Epithelial cell of prostate (primary cell): ENCODE data around the gene RNASEH2B.

Experiments
- DNase-seq: peaks from one replicate; pipeline ENCODE4 v3.0.0-alpha.2; 2011; ENCODE audit warnings: low read depth, low spot score
- H3K27ac ChIP-seq: fragments of 450-650 bp; 2 replicates; pipeline ENCODE4 v1.5.1; 2017; ENCODE audit warnings: mild to moderate bottlenecking

RNASEH2B gene

GRCh38 chr13:50932091-50932490, 22.5 kb downstream of the RNASEH2B start:
- no peak overlapping the region for H3K27ac ChIP-seq
- no peak for DNase-seq

- H3K27ac ChIP-seq: no peak overlapping the region
- no peak for DNase-seq
These were observed 25.3 kb downstream of the RNASEH2B start for GRCh38 chr13:50934735-50935435.

- H3K27ac ChIP-seq: no peak overlapping the region
- DNase-seq: no peak
These were observed 27.1 kb downstream of the RNASEH2B start for GRCh38 chr13:50936679-50937078.

- no peak for DNase-seq
- no peak overlapping the region for H3K27ac ChIP-seq
These were observed 30.9 kb downstream of the RNASEH2B start for GRCh38 chr13:50940509-50940908.

GRCh38 chr13:50941146-50941545, 31.6 kb downstream of the RNASEH2B start:
- no peak overlapping the region for H3K27ac ChIP-seq
- no peak for DNase-seq

- no peak for DNase-seq
- no peak overlapping the region for H3K27ac ChIP-seq
These were observed 33.2 kb downstream of the RNASEH2B start for GRCh38 chr13:50942630-50943311.

GRCh38 chr13:50945669-50946068, 36.1 kb downstream of the RNASEH2B start:
- DNase-seq: no peak
- H3K27ac ChIP-seq: no peak overlapping the region

- H3K27ac ChIP-seq: no peak overlapping the region
- no peak for DNase-seq
These were observed 39.0 kb downstream of the RNASEH2B start for GRCh38 chr13:50948601-50949000.

GRCh38 chr13:50950849-50951248, 41.3 kb downstream of the RNASEH2B start:
- DNase-seq: no peak
- H3K27ac ChIP-seq: no peak overlapping the region

GRCh38 chr13:50951366-50951765, 41.8 kb downstream of the RNASEH2B start:
- DNase-seq: no peak
- no peak overlapping the region for H3K27ac ChIP-seq

- H3K27ac ChIP-seq: no peak overlapping the region
- no peak for DNase-seq
These were observed 45.6 kb downstream of the RNASEH2B start for GRCh38 chr13:50955241-50955640.

- no peak overlapping the region for H3K27ac ChIP-seq
- DNase-seq: no peak
These were observed 46.2 kb downstream of the RNASEH2B start for GRCh38 chr13:50955798-50956197.

GRCh38 chr13:50957620-50958019, 48.0 kb downstream of the RNASEH2B start:
- DNase-seq: no peak
- no peak overlapping the region for H3K27ac ChIP-seq

GRCh38 chr13:50969691-50970090, 60.1 kb downstream of the RNASEH2B start:
- DNase-seq: no peak
- H3K27ac ChIP-seq: no peak overlapping the region

- H3K27ac ChIP-seq: no peak overlapping the region
- DNase-seq: no peak
These were observed 61.4 kb downstream of the RNASEH2B start for GRCh38 chr13:50970956-50971355.

- H3K27ac ChIP-seq: no peak overlapping the region
- no peak for DNase-seq
These were observed 64.7 kb downstream of the RNASEH2B start for GRCh38 chr13:50974268-50974667.

- H3K27ac ChIP-seq: no peak overlapping the region
- no peak for DNase-seq
These were observed 69.6 kb downstream of the RNASEH2B start for GRCh38 chr13:50979187-50979586.

- DNase-seq: no peak
- no peak overlapping the region for H3K27ac ChIP-seq
These were observed 72.1 kb downstream of the RNASEH2B start for GRCh38 chr13:50981686-50982085.

GRCh38 chr13:50989476-50989875, 79.9 kb downstream of the RNASEH2B start:
- H3K27ac ChIP-seq: no peak overlapping the region
- no peak for DNase-seq

- no peak overlapping the region for H3K27ac ChIP-seq
- DNase-seq: no peak
These were observed 80.7 kb downstream of the RNASEH2B start for GRCh38 chr13:50990065-50990817.

GRCh38 chr13:50990818-50991506, 81.4 kb downstream of the RNASEH2B start:
- no peak overlapping the region for H3K27ac ChIP-seq
- no peak for DNase-seq
